K562 (cell line): ENCODE data around the gene RHOF.

Source experiments
- CTCF ChIP-seq, 3 experiments: IDR thresholded peaks in 2 of 3; conservative IDR thresholded peaks in 1 of 3; 2 replicates each; pipeline ENCODE4 v1.5.1; 2011 to 2012; ENCODE audit warnings: low read length in 3 of 3, mild to moderate bottlenecking in 3 of 3, control low read depth in 2 of 3, improper control_type of control experiment in 1 of 3, inconsistent platforms in 1 of 3, low read depth in 1 of 3, mixed read lengths in 1 of 3, moderate library complexity in 1 of 3; ENCODE audit not compliant: insufficient read depth in 2 of 3
- ELF1 ChIP-seq: fragments of 200-800 bp; sonication (Bioruptor generic); IDR thresholded peaks from 2 replicates; pipeline ENCODE4 v1.6.1; 2016; ENCODE audit warnings: missing genetic modification characterization, missing compliant biosample characterization
- EP300 ChIP-seq: IDR thresholded peaks from 2 replicates; pipeline ENCODE4 v1.6.1; 2012; ENCODE audit warnings: low read length, improper control_type of control experiment
- EZH2 ChIP-seq: IDR thresholded peaks from 2 replicates; pipeline ENCODE4 v1.6.1; 2012; ENCODE audit warnings: low read depth, mild to moderate bottlenecking, inconsistent platforms, low read length, borderline replicate concordance
- GATAD2B ChIP-seq: fragments of 450-650 bp; IDR thresholded peaks from 2 replicates; pipeline ENCODE4 v1.6.1; 2017; ENCODE audit warnings: mild to moderate bottlenecking, borderline replicate concordance
- MAX ChIP-seq: sonication (generic); formaldehyde crosslinking; IDR thresholded peaks from 2 replicates; pipeline ENCODE4 v1.9.0; 2022; ENCODE audit warnings: mild to moderate bottlenecking, missing genetic modification reagents
- PATZ1 ChIP-seq: fragments of 250-450 bp; sonication (Bioruptor Pico); IDR thresholded peaks from 2 replicates; pipeline ENCODE4 v1.5.0; 2020; ENCODE audit warnings: mild to moderate bottlenecking, borderline replicate concordance
- PHB2 ChIP-seq: fragments of 450-650 bp; IDR thresholded peaks from 2 replicates; pipeline ENCODE4 v1.6.1; 2017; ENCODE audit warnings: low read depth
- POLR2AphosphoS5 ChIP-seq: IDR thresholded peaks from 2 replicates; pipeline ENCODE4 v1.6.1; 2011; ENCODE audit warnings: mild to moderate bottlenecking, low read depth, low read length, moderate library complexity; ENCODE audit not compliant: control insufficient read depth, insufficient read depth
- RB1 ChIP-seq: fragments of 450-650 bp; IDR thresholded peaks from 2 replicates; pipeline ENCODE4 v1.6.1; 2017; ENCODE audit warnings: low read depth, mild to moderate bottlenecking
- TAF1 ChIP-seq: IDR thresholded peaks from 2 replicates; pipeline ENCODE4 v1.6.1; 2011; ENCODE audit warnings: mild to moderate bottlenecking, low read length, moderate library complexity; ENCODE audit not compliant: insufficient read depth, control insufficient read depth, severe bottlenecking; ENCODE audit errors: extremely low read depth
- TBP ChIP-seq: optimal IDR thresholded peaks from 2 replicates; pipeline ENCODE3; 2011; ENCODE audit warnings: low read depth, low read length, improper control_type of control experiment
- ZNF280B ChIP-seq: fragments of 250-450 bp; sonication (Bioruptor Pico); IDR thresholded peaks from 2 replicates; pipeline ENCODE4 v1.5.1; 2021; ENCODE audit warnings: mild to moderate bottlenecking

- TF ChIP-seq CTCF (IDR thresholded peaks at IDR 0.05 in 2 of 3, conservative IDR thresholded peaks at IDR 0.05 in 1 of 3; ENCODE audit: insufficient read depth in 2 of 3, low read depth in 1 of 3, low read length in 3 of 3): peak; percentile 58 to 77 (median 63); a peak in 5 of 6 replicates
- TF ChIP-seq EP300: no peak
- peak; percentile 73 for TF ChIP-seq MAX (CRISPR knock-in tag)
- TF ChIP-seq ELF1 (tag): no peak
- TF ChIP-seq TAF1: peak; percentile 49
- TF ChIP-seq PATZ1 (CRISPR knock-in tag): no peak
- TF ChIP-seq EZH2: no peak
- no peak for TF ChIP-seq PHB2
- peak; percentile 54 for TF ChIP-seq RB1
- TF ChIP-seq TBP: peak; percentile 90
- TF ChIP-seq ZNF280B (CRISPR knock-in tag): no peak
- peak; percentile 86 for TF ChIP-seq POLR2AphosphoS5
- no peak for TF ChIP-seq GATAD2B
These were observed 45.9 kb upstream of the RHOF start for GRCh38 chr12:121839106-121839992.
